ENCODE data around the gene SYNDIG1. TPM values are rescaled to one million over a fixed set of nuclear protein-coding genes. Genes with fewer than 3 reads are reported as not detected.

SYNDIG1 gene
- total and polyA plus RNA-seq, 4 experiments from 2014 or later: not detected

DNA sequence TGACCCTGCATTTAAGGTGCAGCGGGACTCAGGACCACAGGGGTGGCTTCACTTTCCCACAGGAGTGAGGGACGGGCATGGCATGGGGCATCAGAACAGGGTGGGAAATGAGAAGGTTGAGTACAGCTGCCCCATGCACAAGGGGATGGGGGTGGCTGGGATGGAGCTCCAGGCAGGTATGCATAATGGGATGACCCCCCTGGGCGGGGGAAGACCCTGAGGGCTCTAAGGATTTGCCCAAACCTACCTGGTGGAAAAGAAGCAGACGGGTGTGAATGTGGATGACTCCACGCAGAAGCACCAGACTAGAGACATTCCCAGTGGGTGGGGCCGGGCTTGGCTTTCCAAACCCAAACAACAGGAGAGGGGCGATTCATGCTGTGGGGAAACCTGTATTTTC, 200.3 kb downstream of the SYNDIG1 start:
- Histone ChIP-seq H3K27ac (ENCODE audit: low read depth, low read length) (no peak overlapping the region), H3K36me3 (ENCODE audit: insufficient read depth, low read length) (no peaks in the 10 kb centered on the region), H3K4me3 (ENCODE audit: low read length in 2 of 2) (no peak overlapping the region), H3K9me3 (ENCODE audit: control insufficient read depth in 1 of 2, low read length in 2 of 2) (no peaks in the 10 kb centered on the region), H3K27me3 (ENCODE audit: insufficient read depth, low read length) (no peaks in the 10 kb centered on the region), H3K4me1 (ENCODE audit: insufficient read depth, low read length) (no peaks in the 10 kb centered on the region)
- no peaks in the 10 kb centered on the region for H3K36me3 Mint-ChIP-seq
- no peak for DNase-seq
- H3K4me1 Mint-ChIP-seq: no peaks in the 10 kb centered on the region
- intact Hi-C loops (cut with micrococcal nuclease): no loop called here
- CTCF ChIA-PET (ENCODE audit: partially characterized antibody): no interaction called here
- no peaks in the 10 kb centered on the region for H3K27me3 Mint-ChIP-seq
- POLR2A ChIA-PET (ENCODE audit: partially characterized antibody): no interaction called here
- peak overlapping the region in 1 of 7 donors; percentile 17 for H3K27ac Mint-ChIP-seq
- H3K9me3 Mint-ChIP-seq: no peaks in the 10 kb centered on the region
- peak overlapping the region in 1 of 8 donors; percentile 55 for H3K4me3 Mint-ChIP-seq

DNA sequence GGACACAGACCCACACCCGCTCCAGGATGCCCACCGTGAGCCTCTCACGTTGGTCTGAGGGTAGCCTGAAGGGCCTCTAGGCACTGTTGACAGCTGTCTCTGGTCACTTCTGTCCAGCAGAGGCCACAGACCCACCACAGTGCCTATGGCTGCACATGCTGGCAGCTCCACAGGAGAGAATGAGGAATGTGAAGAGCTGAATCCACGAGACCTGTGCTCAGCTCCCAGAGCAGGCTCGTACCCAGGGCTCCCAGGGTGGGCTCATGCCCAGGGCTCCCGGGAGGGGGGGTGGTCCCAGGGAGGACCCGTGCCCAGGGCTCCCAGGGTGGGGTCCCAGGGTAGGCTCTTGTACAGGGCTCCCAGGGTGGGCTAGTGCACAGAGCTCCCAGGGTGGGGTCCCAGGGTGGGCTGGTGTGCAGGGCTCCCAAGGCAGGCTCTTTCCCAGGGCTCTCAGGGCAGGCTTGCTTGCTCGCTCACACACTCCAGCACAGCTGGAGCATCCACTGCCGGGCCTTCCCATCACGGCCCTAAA, 201.0 kb downstream of the SYNDIG1 start:
- Mint-ChIP-seq H3K4me3 (no peak overlapping the region), H3K27ac (no peak overlapping the region), H3K27me3 (no peaks in the 10 kb centered on the region), H3K4me1 (no peaks in the 10 kb centered on the region), H3K9me3 (no peaks in the 10 kb centered on the region), H3K36me3 (no peaks in the 10 kb centered on the region)
- Histone ChIP-seq H3K36me3 (ENCODE audit: insufficient read depth, low read length) (no peaks in the 10 kb centered on the region), H3K27me3 (ENCODE audit: insufficient read depth, low read length) (no peaks in the 10 kb centered on the region), H3K9me3 (ENCODE audit: control insufficient read depth in 1 of 2, low read length in 2 of 2) (no peaks in the 10 kb centered on the region), H3K4me3 (ENCODE audit: low read length in 2 of 2) (no peak overlapping the region), H3K27ac (ENCODE audit: low read depth, low read length) (no peak overlapping the region), H3K4me1 (ENCODE audit: insufficient read depth, low read length) (no peaks in the 10 kb centered on the region)
- intact Hi-C loops (cut with micrococcal nuclease): no loop called here
- CTCF ChIA-PET (ENCODE audit: partially characterized antibody): no interaction called here
- POLR2A ChIA-PET (ENCODE audit: partially characterized antibody): no interaction called here
- DNase-seq: no peak

DNA sequence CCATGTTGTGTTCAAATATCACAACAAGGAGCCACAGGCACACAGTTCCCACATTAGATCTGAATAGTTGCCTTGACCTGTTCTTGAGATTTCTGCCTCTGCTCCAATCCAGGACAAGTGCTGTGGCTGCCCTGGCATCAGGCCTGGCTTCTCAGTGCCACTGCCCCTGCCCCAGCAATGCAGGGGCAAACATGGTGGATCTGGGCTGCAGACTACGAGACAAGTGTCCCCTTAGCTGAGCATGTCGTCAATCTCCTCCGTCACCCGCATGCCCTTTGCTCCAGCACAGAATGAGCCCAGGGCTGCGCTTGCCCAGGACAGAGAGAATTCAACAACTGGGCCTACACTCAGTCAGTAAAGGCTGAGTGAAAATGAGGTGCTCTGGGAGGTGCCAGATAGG, 201.6 kb downstream of the SYNDIG1 start:
- Histone ChIP-seq H3K9me3 (ENCODE audit: control insufficient read depth in 1 of 2, low read length in 2 of 2) (no peaks in the 10 kb centered on the region), H3K27ac (ENCODE audit: low read depth, low read length) (no peak overlapping the region), H3K27me3 (ENCODE audit: insufficient read depth, low read length) (no peaks in the 10 kb centered on the region), H3K4me3 (ENCODE audit: low read length in 2 of 2) (no peak overlapping the region), H3K36me3 (ENCODE audit: insufficient read depth, low read length) (no peaks in the 10 kb centered on the region), H3K4me1 (ENCODE audit: insufficient read depth, low read length) (no peaks in the 10 kb centered on the region)
- Mint-ChIP-seq H3K27ac (no peak overlapping the region), H3K9me3 (no peaks in the 10 kb centered on the region), H3K4me1 (no peaks in the 10 kb centered on the region), H3K36me3 (no peaks in the 10 kb centered on the region), H3K27me3 (no peaks in the 10 kb centered on the region), H3K4me3 (no peak overlapping the region)
- ChIA-PET CTCF (ENCODE audit: partially characterized antibody) (no interaction called here), POLR2A (ENCODE audit: partially characterized antibody) (no interaction called here)
- no peak for DNase-seq
- intact Hi-C loops (cut with micrococcal nuclease): no loop called here

DNA sequence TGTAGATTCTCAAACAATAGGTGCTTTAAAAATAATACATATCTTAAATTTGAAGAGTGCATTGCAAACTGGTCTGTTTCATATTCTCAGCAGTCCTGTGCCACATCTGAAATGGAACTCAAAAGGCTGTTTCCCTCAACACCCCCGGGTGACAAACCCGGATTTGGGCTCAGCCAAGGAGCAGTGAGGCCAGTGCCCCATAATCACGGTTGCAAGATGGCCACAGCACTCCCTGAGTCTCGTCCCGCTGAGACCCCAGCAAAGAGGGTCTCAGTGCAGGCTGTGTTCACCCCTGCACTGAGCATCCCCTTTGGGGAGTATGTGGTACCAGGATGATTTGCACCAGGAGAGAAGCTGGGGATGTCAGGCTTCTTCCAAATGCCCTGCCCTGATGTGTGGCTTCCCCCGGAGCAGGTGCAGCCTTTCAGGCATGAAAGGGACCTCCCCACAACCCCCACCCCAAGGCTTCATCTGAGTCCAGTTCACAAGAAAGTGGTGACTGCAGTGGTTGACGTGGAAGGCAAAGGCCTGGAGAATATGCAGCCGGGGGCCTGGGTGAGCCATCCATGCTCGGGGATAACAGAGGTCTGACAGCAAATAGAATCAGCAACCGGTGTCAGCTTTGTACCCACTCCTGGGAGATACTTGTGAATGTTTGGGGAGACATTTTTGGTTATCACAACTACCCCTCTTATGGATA, 202.9 kb downstream of the SYNDIG1 start:
- POLR2A ChIA-PET (ENCODE audit: partially characterized antibody): no interaction called here

DNA sequence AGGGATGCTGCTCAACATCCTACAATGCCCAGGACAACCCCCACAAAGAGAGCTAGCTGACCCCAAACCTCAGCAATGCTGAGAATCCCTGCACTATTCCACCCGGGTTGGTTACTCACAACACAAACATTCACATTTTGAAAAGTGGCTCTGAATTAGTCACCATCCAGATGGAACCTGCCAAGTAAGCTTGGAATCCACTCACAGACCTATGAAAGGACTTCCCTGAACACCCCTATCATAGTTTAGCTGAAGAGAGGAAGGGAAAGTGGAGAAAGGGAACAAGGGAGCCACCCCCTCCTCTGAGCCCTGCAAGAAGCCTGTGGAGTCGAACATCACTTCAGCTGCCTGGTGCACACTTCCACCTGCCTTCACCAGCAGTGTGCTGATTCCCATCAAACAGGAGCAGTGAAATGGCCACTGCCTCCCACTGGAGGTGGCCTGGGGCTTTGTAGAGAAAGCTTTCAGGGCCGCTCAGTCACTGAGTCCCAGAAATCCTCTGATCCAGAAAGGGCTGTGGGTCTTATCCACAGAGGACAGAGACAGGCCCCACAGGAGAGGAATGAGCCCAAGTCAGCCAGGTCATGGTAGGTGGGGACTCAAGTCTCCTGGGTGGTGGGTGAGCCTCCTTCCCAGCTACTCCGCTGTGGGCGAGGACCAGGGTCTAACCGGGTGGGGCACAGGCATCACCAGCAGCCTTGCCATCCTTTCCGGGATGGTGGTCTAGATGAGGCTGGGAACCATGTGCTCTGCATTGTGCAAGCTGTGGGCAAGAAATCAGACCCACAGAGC, 203.7 kb downstream of the SYNDIG1 start:
- no peaks in the 10 kb centered on the region for H3K27me3 ChIP-seq (ENCODE audit: insufficient read depth, low read length)
- no peaks in the 10 kb centered on the region for H3K36me3 ChIP-seq (ENCODE audit: insufficient read depth, low read length)
- Mint-ChIP-seq H3K4me1 (no peaks in the 10 kb centered on the region), H3K36me3 (no peaks in the 10 kb centered on the region), H3K9me3 (no peaks in the 10 kb centered on the region), H3K27me3 (no peaks in the 10 kb centered on the region), H3K4me3 (no peak overlapping the region), H3K27ac (no peak overlapping the region)
- H3K27ac ChIP-seq (ENCODE audit: low read depth, low read length): no peak overlapping the region
- intact Hi-C loops (cut with micrococcal nuclease): no loop called here
- DNase-seq: no peak
- H3K9me3 ChIP-seq (ENCODE audit: control insufficient read depth in 1 of 2, low read length in 2 of 2): no peaks in the 10 kb centered on the region
- H3K4me3 ChIP-seq (ENCODE audit: low read length in 2 of 2): no peak overlapping the region
- ChIA-PET POLR2A (ENCODE audit: partially characterized antibody) (no interaction called here), CTCF (ENCODE audit: partially characterized antibody) (no interaction called here)
- no peaks in the 10 kb centered on the region for H3K4me1 ChIP-seq (ENCODE audit: insufficient read depth, low read length)

More for the DNA sequence above, 202.9 kb downstream of the SYNDIG1 start:
- H3K4me3 ChIP-seq (ENCODE audit: low read length in 2 of 2): no peak overlapping the region
- H3K27ac Mint-ChIP-seq: no peak overlapping the region
- CTCF ChIA-PET (ENCODE audit: partially characterized antibody): no interaction called here
- H3K27ac ChIP-seq (ENCODE audit: low read depth, low read length): no peak overlapping the region
- no peaks in the 10 kb centered on the region for H3K9me3 Mint-ChIP-seq
- H3K36me3 ChIP-seq (ENCODE audit: insufficient read depth, low read length): no peaks in the 10 kb centered on the region
- H3K36me3 Mint-ChIP-seq: no peaks in the 10 kb centered on the region
- H3K9me3 ChIP-seq (ENCODE audit: control insufficient read depth in 1 of 2, low read length in 2 of 2): no peaks in the 10 kb centered on the region
- H3K27me3 Mint-ChIP-seq: no peaks in the 10 kb centered on the region
- no peaks in the 10 kb centered on the region for H3K27me3 ChIP-seq (ENCODE audit: insufficient read depth, low read length)
- H3K4me1 ChIP-seq (ENCODE audit: insufficient read depth, low read length): no peaks in the 10 kb centered on the region
- intact Hi-C loops (cut with micrococcal nuclease): no loop called here
- no peak for DNase-seq
- H3K4me1 Mint-ChIP-seq: no peaks in the 10 kb centered on the region
- no peak overlapping the region for H3K4me3 Mint-ChIP-seq

DNA sequence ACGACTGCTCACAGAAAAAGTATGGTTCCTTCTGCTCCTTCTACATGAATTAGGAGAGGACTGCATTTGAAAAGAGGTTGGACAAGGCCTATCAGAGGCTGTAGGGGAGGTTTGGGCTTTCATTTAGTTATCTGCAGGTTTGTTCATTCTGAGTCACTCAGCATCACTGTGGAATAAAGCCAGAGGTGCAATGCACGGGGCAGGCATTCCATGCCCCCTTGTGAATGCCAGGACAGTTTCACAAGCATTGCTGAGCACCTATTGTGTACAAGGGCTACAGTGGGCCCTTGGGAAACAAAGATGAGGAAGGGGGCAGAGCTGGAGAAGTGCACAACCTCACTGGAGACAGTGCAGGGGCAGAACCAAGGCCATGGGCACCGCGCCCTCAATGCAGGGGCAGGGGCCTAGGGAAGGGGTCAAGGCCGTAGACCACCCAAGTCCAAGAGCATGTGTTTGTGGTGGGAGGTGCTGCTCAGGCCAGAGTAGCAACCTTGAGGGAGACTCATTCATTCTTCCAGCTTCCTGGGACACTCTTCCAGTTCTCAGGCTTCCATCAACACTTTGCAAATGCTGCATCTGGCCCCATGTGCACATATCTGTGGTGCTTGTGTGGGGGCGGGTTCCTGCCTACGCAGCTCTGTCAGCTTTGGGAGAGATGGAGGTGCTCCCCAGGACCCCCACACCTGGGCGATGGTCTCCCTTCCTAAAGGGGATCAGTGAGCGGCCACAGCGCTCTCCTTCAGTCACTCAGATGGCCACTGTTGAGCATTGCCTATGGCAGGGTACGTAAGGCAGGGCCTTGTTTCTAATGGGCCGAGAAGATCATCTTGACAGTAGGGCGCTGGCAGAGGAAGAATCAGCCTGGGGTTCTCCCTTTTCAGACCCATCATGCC, 204.5 kb downstream of the SYNDIG1 start:
- intact Hi-C loops (cut with micrococcal nuclease): no loop called here
- no peaks in the 10 kb centered on the region for H3K9me3 Mint-ChIP-seq
- no peaks in the 10 kb centered on the region for H3K36me3 Mint-ChIP-seq
- Histone ChIP-seq H3K9me3 (ENCODE audit: control insufficient read depth in 1 of 2, low read length in 2 of 2) (no peaks in the 10 kb centered on the region), H3K4me3 (ENCODE audit: low read length in 2 of 2) (no peak overlapping the region), H3K4me1 (ENCODE audit: insufficient read depth, low read length) (no peaks in the 10 kb centered on the region), H3K27me3 (ENCODE audit: insufficient read depth, low read length) (no peaks in the 10 kb centered on the region), H3K27ac (ENCODE audit: low read depth, low read length) (no peak overlapping the region), H3K36me3 (ENCODE audit: insufficient read depth, low read length) (no peaks in the 10 kb centered on the region)
- H3K4me3 Mint-ChIP-seq: no peak overlapping the region
- CTCF ChIA-PET (ENCODE audit: partially characterized antibody): no interaction called here
- POLR2A ChIA-PET (ENCODE audit: partially characterized antibody): no interaction called here
- no peak for DNase-seq
- no peaks in the 10 kb centered on the region for H3K27me3 Mint-ChIP-seq
- H3K27ac Mint-ChIP-seq: no peak overlapping the region
- H3K4me1 Mint-ChIP-seq: no peaks in the 10 kb centered on the region

DNA sequence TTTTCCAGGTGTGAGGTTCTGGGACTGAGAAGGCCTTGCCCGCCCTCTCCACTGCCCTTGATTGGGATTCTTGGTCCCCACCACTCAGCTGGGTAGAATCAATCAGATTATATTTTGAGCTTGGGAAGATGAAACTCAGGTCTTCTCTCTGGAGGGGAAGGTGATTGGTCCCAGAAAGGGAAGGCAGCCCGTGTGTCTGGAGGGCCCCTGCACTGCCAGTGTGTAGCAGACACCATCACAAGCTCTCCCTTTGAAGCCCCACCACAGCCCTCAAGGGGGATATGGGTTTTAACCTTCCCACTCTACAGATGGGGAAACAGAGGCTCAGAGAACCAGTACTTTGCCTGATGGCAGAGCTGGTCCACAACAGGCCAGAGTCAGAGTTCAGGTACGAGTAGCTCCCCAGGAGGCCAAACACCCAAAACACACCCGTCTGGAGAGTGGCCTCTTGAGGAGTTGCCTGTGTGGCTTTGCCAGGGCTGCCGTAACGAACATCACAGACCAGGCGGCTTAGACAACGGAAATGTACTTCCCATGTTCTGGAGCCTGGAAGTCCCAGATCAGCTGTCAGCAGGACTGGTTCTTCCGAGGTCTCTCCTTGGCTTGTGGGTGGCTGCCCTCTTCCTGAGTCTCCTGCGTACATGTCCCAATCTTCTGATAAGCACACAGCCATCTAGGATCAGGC, 205.6 kb downstream of the SYNDIG1 start:
- ChIA-PET CTCF (ENCODE audit: partially characterized antibody) (no interaction called here), POLR2A (ENCODE audit: partially characterized antibody) (no interaction called here)
- no peak overlapping the region for H3K4me3 ChIP-seq (ENCODE audit: low read length in 2 of 2)
- Mint-ChIP-seq H3K27ac (no peak overlapping the region), H3K4me3 (no peak overlapping the region), H3K4me1 (no peaks in the 10 kb centered on the region), H3K27me3 (no peaks in the 10 kb centered on the region), H3K9me3 (no peaks in the 10 kb centered on the region), H3K36me3 (no peaks in the 10 kb centered on the region)
- no peaks in the 10 kb centered on the region for H3K4me1 ChIP-seq (ENCODE audit: insufficient read depth, low read length)
- no peak overlapping the region for H3K27ac ChIP-seq (ENCODE audit: low read depth, low read length)
- H3K36me3 ChIP-seq (ENCODE audit: insufficient read depth, low read length): no peaks in the 10 kb centered on the region
- intact Hi-C loops (cut with micrococcal nuclease): no loop called here
- DNase-seq: no peak
- H3K27me3 ChIP-seq (ENCODE audit: insufficient read depth, low read length): no peaks in the 10 kb centered on the region
- no peaks in the 10 kb centered on the region for H3K9me3 ChIP-seq (ENCODE audit: control insufficient read depth in 1 of 2, low read length in 2 of 2)

All from CD4-positive, alpha-beta memory T cell (primary cell).